Heart left ventricle (tissue), 16 donors: ENCODE measurements around the gene RAET1E. TPM values are rescaled to one million over a fixed set of nuclear protein-coding genes. Genes with fewer than 3 reads are reported as not detected.

ENCODE experiments used
- ATAC-seq, 4 donors: fragments of 200-7000 bp; cut with Tn5 transposase; one replicate each; pipeline ENCODE4 v1.9.1; 2020 to 2022; ENCODE audit warnings: moderate library complexity in 4 of 4, mild to moderate bottlenecking in 3 of 4, moderate number of reproducible peaks in 1 of 4
- DNase-seq, 5 donors: peaks; one replicate each; pipeline ENCODE4 v3.0.0-alpha.2; 2020
- H3K27ac ChIP-seq, 12 donors: fragments of 200-600 bp; sonication (generic) in 4 of 12; one replicate each; pipeline versions ENCODE4 v1.5.0 to v1.8.0; 2016 to 2022; ENCODE audit warnings: mild to moderate bottlenecking in 2 of 12
- H3K27me3 ChIP-seq, 9 donors: fragments of 200-600 bp; sonication (generic) in 2 of 9; one replicate each; pipeline versions ENCODE4 v1.5.1 to v1.8.0; 2016 to 2022; ENCODE audit warnings: mild to moderate bottlenecking in 3 of 9
- H3K36me3 ChIP-seq, 9 donors: fragments of 200-600 bp; sonication (generic) in 2 of 9; one replicate each; pipeline versions ENCODE4 v1.5.0 to v1.8.0; 2018 to 2022; ENCODE audit warnings: mild to moderate bottlenecking in 2 of 9
- H3K4me1 ChIP-seq, 12 donors: fragments of 200-600 bp; sonication (generic) in 4 of 12; one replicate each; pipeline versions ENCODE4 v1.5.0 to v1.8.0; 2016 to 2022; ENCODE audit warnings: mild to moderate bottlenecking in 3 of 12
- H3K4me3 ChIP-seq, 12 donors: fragments of 200-600 bp; sonication (generic) in 4 of 12; one replicate each; pipeline versions ENCODE4 v1.5.0 to v1.8.0; 2017 to 2022; ENCODE audit warnings: mild to moderate bottlenecking in 9 of 12, moderate library complexity in 4 of 12
- H3K9me3 ChIP-seq, 12 donors: fragments of 200-600 bp; sonication (generic) in 4 of 12; one replicate each; pipeline versions ENCODE4 v1.5.0 to v1.8.0; 2016 to 2022; ENCODE audit warnings: mild to moderate bottlenecking in 1 of 12
- CTCF ChIP-seq, 12 donors: fragments of 200-600 bp; sonication (generic) in 4 of 12; IDR thresholded peaks; one replicate each; pipeline versions ENCODE4 v1.5.0 to v1.8.0; 2018 to 2022; ENCODE audit warnings: antibody characterized with exemption in 12 of 12, mild to moderate bottlenecking in 5 of 12
- POLR2A ChIP-seq, 2 donors: fragments of 450-650 bp; IDR thresholded peaks; one replicate each; pipeline ENCODE4 v1.6.1; 2017; ENCODE audit warnings: antibody characterized with exemption in 2 of 2, mild to moderate bottlenecking in 2 of 2, moderate library complexity in 2 of 2
- WGBS, 4 donors: extraction: QIAGEN DNeasy Blood & Tissue Kit in 2 of 4; methylation state at CpG; one replicate each; pipeline versions ENCODE4 v1.1.5 to v1.1.7; 2013 to 2018; 5-methylcytosine and 5-hydroxymethylcytosine counted together
- intact Hi-C, 10 donors: fragments of 100-400 bp; cut with DNase I; formaldehyde crosslinking; loops; one replicate each; pipeline versions ENCODE4 v1.11.1 to v1.14.2; 2022
- polyA plus RNA-seq, 2 donors: library from polyadenylated mRNA; stranded (reverse); fragments of 200-250 nt; gene quantifications; one replicate each; pipeline ENCODE4 v1.2.3, GENCODE V29; 2013
- total RNA-seq, 9 donors: library from RNA; depleted of rRNA in 2 of 9; stranded (reverse); fragments of >200 nt in 2 of 9; fragmentation: NEBNext Ultra II Directional in 3 of 9; extraction: Animal tissue kit (Norgen Biotek cat#: 25700) in 3 of 9; gene quantifications; one replicate each; pipeline versions ENCODE4 v1.1.0 to v1.2.4, GENCODE V29; 2016 to 2023
- donor health status: ischemic (EF 13 %, LVEDD 7.1; RV severe dilation, severe dysfunction).
- donor health status: healthy with polysubstance abuse.
- donor health status: DM: no; HTN: yes; CAD: no.
- donor health status: DM: no; HTN: no; CAD: no.
- donor health status: ischemic (EF 25% LVEDD 6.9; RV normal size, moderate dysfunction).
- donor health status: ischemic (EF 25% LVEDD 5.7; RV mildly dilated, moderate dysfunction).
- donor health status: healthy.
- donor health status: DM: yes; HTN: yes; CAD: no.
- donor health status: ischemic (EF 35%, LVEDD 5.7; RV mildly dilated, moderate dysfunction).
- donor health status: nonischemic (EF 11% LVEDD 7.7; RV severe dilation, severe dysfunction).
- donor health status: DM: yes; HTN: yes; CAD: no.
- donor health status: PGD.
- donor health status: ischemic (EF 29% LVEDD 5.4; RV normal size, mild dysfunction).
- donor health status: nonischemic (EF 23%, LVEDD 6.1; RV moderate dilation, normal function).

The RAET1E gene
- total and polyA plus RNA-seq, 11 donors, result 0.12 to 5.0 (median 0.46) TPM; not detected in 6

GRCh38 chr6:149859938-149860337, 38.0 kb downstream of the RAET1E start:
- H3K27me3 ChIP-seq, result no peaks in the 10 kb centered on the region
- intact Hi-C loops, result loop anchor here in 3 of 10 donors (10.0 kb wide), 4 partner anchors 65 to 295 kb away; partner anchors contain the start of genes GINM1 (in 1 of the 3), LATS1 (in 1 of the 3), NUP43 (in 1 of the 3) and PCMT1 (in 1 of the 3)
- peaks cover 0 to 41% (median 14%) of the 10 kb centered on the region in 12 donors for H3K4me1 ChIP-seq
- no peak overlapping the region for H3K4me3 ChIP-seq
- H3K36me3 ChIP-seq, result no peaks in the 10 kb centered on the region
- H3K27ac ChIP-seq, result no peak overlapping the region
- no peak for ATAC-seq
- WGBS, 4 donors, result 96 to 98% (median 97%) methylated on average over 3 of the region's 3 CpGs
- H3K9me3 ChIP-seq, result no peaks in the 10 kb centered on the region
- TF ChIP-seq CTCF (IDR thresholded peaks at IDR 0.05), result no peak
- TF ChIP-seq POLR2A (IDR thresholded peaks at IDR 0.05), result no peak
- DNase-seq, result no peak

- WGBS, 4 donors, result 75 to 89% (median 82%) methylated on average over 7 of the region's 7 CpGs
- no peak for DNase-seq
- H3K9me3 ChIP-seq, result no peaks in the 10 kb centered on the region
- H3K27me3 ChIP-seq, result no peaks in the 10 kb centered on the region
- no peak for TF ChIP-seq CTCF (IDR thresholded peaks at IDR 0.05)
- no peak for TF ChIP-seq POLR2A (IDR thresholded peaks at IDR 0.05)
- H3K27ac ChIP-seq, result no peak overlapping the region
- ATAC-seq, result no peak
- H3K36me3 ChIP-seq, result no peaks in the 10 kb centered on the region
- intact Hi-C loops, result no loop called here
- H3K4me1 ChIP-seq, result peaks cover 0 to 38% (median 10%) of the 10 kb centered on the region in 12 donors
- no peak overlapping the region for H3K4me3 ChIP-seq
Observed at GRCh38 chr6:149859368-149859767, 38.5 kb downstream of the RAET1E start.

GRCh38 chr6:149857541-149857940, 40.4 kb downstream of the RAET1E start:
- peaks cover 0 to under 1% (median 0%) of the 10 kb centered on the region in 9 donors for H3K36me3 ChIP-seq
- no peak overlapping the region for H3K27ac ChIP-seq
- 87 to 94% (median 93%) methylated on average over 5 of the region's 5 CpGs for WGBS, 4 donors
- DNase-seq, result no peak
- peaks cover 0 to 32% (median 5%) of the 10 kb centered on the region in 12 donors for H3K4me1 ChIP-seq
- no peak overlapping the region for H3K4me3 ChIP-seq
- intact Hi-C loops, result no loop called here
- H3K9me3 ChIP-seq, result no peaks in the 10 kb centered on the region
- no peak for ATAC-seq
- no peaks in the 10 kb centered on the region for H3K27me3 ChIP-seq
- TF ChIP-seq POLR2A (IDR thresholded peaks at IDR 0.05) (no peak), CTCF (IDR thresholded peaks at IDR 0.05) (no peak)

GRCh38 chr6:149856256-149856994, 41.5 kb downstream of the RAET1E start:
- no peaks in the 10 kb centered on the region for H3K9me3 ChIP-seq
- no peak overlapping the region for H3K27ac ChIP-seq
- no peak for TF ChIP-seq POLR2A (IDR thresholded peaks at IDR 0.05)

More at GRCh38 chr6:149856256-149856994, 41.5 kb downstream of the RAET1E start:
- DNase-seq (no peak), ATAC-seq (no peak)
- H3K27me3 ChIP-seq, result no peaks in the 10 kb centered on the region
- intact Hi-C loops, result no loop called here
- peaks cover 0 to 21% (median 5%) of the 10 kb centered on the region in 12 donors for H3K4me1 ChIP-seq
- peaks cover 0 to 5% (median 0%) of the 10 kb centered on the region in 9 donors for H3K36me3 ChIP-seq
- 77 to 86% (median 84%) methylated on average over 10 of the region's 10 CpGs for WGBS, 4 donors
- H3K4me3 ChIP-seq, result no peak overlapping the region
